HEK293 (cell line): ENCODE results near the gene CR2.

Source experiments
- BCL6B ChIP-seq: fragments of 450-650 bp; formaldehyde crosslinking; IDR thresholded peaks from 2 replicates; pipeline ENCODE4 v1.5.1; 2017; ENCODE audit warnings: missing biosample characterization, missing genetic modification characterization
- GFI1B ChIP-seq: fragments of 450-650 bp; formaldehyde crosslinking; IDR thresholded peaks from 2 replicates; pipeline ENCODE4 v1.5.1; 2016; ENCODE audit warnings: missing biosample characterization, missing genetic modification characterization
- HOXA7 ChIP-seq: sonication (generic); formaldehyde crosslinking; IDR thresholded peaks from 2 replicates; pipeline ENCODE4 v1.8.1; 2022; ENCODE audit warnings: missing genetic modification reagents, borderline replicate concordance
- PATZ1 ChIP-seq: fragments of 450-650 bp; formaldehyde crosslinking; IDR thresholded peaks from 2 replicates; pipeline ENCODE4 v1.5.1; 2016; ENCODE audit warnings: missing biosample characterization, missing genetic modification characterization
- SCRT1 ChIP-seq: fragments of 450-650 bp; formaldehyde crosslinking; IDR thresholded peaks from 2 replicates; pipeline ENCODE4 v1.5.1; 2016; ENCODE audit warnings: missing biosample characterization, missing genetic modification characterization, borderline replicate concordance
- SP2 ChIP-seq: fragments of 450-650 bp; formaldehyde crosslinking; IDR thresholded peaks from 2 replicates; pipeline ENCODE4 v1.5.1; 2016; ENCODE audit warnings: missing biosample characterization, missing genetic modification characterization
- TRIM28 ChIP-seq: IDR thresholded peaks from 2 replicates; pipeline ENCODE4 v1.6.1; 2011; ENCODE audit warnings: low read length, control low read depth, borderline replicate concordance
- WT1 ChIP-seq: fragments of 450-650 bp; formaldehyde crosslinking; IDR thresholded peaks from 2 replicates; pipeline ENCODE4 v1.5.1; 2016; ENCODE audit warnings: missing biosample characterization, missing genetic modification characterization
- YY2 ChIP-seq: fragments of 450-650 bp; formaldehyde crosslinking; IDR thresholded peaks from 2 replicates; pipeline ENCODE4 v1.5.1; 2016; ENCODE audit warnings: missing biosample characterization, missing genetic modification characterization
- ZBTB48 ChIP-seq: fragments of 450-650 bp; formaldehyde crosslinking; IDR thresholded peaks from 2 replicates; pipeline ENCODE4 v1.5.1; 2016; ENCODE audit warnings: missing biosample characterization, missing genetic modification characterization
- ZIC2 ChIP-seq: fragments of 450-650 bp; formaldehyde crosslinking; IDR thresholded peaks from 2 replicates; pipeline ENCODE4 v1.5.1; 2016; ENCODE audit warnings: missing biosample characterization, missing genetic modification characterization
- ZNF132 ChIP-seq: fragments of 450-650 bp; formaldehyde crosslinking; IDR thresholded peaks from 2 replicates; pipeline ENCODE4 v1.5.1; 2017; ENCODE audit warnings: missing biosample characterization, missing genetic modification characterization, borderline replicate concordance
- ZNF174 ChIP-seq: fragments of 450-650 bp; formaldehyde crosslinking; IDR thresholded peaks from 2 replicates; pipeline ENCODE4 v1.5.0; 2017; ENCODE audit warnings: missing biosample characterization, mild to moderate bottlenecking, missing genetic modification characterization
- ZNF18 ChIP-seq: fragments of 450-650 bp; formaldehyde crosslinking; IDR thresholded peaks from 2 replicates; pipeline ENCODE4 v1.5.1; 2016; ENCODE audit warnings: missing biosample characterization, missing genetic modification characterization
- ZNF19 ChIP-seq: fragments of 450-650 bp; formaldehyde crosslinking; IDR thresholded peaks from 2 replicates; pipeline ENCODE4; 2016; ENCODE audit warnings: missing biosample characterization, missing genetic modification characterization, low read depth
- ZNF202 ChIP-seq: fragments of 450-650 bp; formaldehyde crosslinking; IDR thresholded peaks from 2 replicates; pipeline ENCODE4 v1.5.1; 2016; ENCODE audit warnings: missing biosample characterization, missing genetic modification characterization, borderline replicate concordance
- ZNF223 ChIP-seq: fragments of 450-650 bp; formaldehyde crosslinking; IDR thresholded peaks from 2 replicates; pipeline ENCODE4 v1.5.1; 2016; ENCODE audit warnings: missing biosample characterization, missing genetic modification characterization
- ZNF24 ChIP-seq: fragments of 450-650 bp; formaldehyde crosslinking; IDR thresholded peaks from 2 replicates; pipeline ENCODE4 v1.5.1; 2016; ENCODE audit warnings: missing biosample characterization, missing genetic modification characterization
- ZNF280D ChIP-seq: fragments of 450-650 bp; formaldehyde crosslinking; IDR thresholded peaks from 2 replicates; pipeline ENCODE4 v1.5.1; 2016; ENCODE audit warnings: missing biosample characterization, missing genetic modification characterization
- ZNF292 ChIP-seq: fragments of 450-650 bp; formaldehyde crosslinking; IDR thresholded peaks from 2 replicates; pipeline ENCODE4 v1.5.1; 2016; ENCODE audit warnings: low read depth, missing biosample characterization, missing genetic modification characterization, borderline replicate concordance
- ZNF391 ChIP-seq: fragments of 450-650 bp; formaldehyde crosslinking; IDR thresholded peaks from 2 replicates; pipeline ENCODE4 v1.5.1; 2016; ENCODE audit warnings: low read depth, missing biosample characterization, missing genetic modification characterization, borderline replicate concordance
- ZNF404 ChIP-seq: fragments of 450-650 bp; formaldehyde crosslinking; IDR thresholded peaks from 2 replicates; pipeline ENCODE4 v1.5.1; 2017; ENCODE audit warnings: missing biosample characterization, missing genetic modification characterization
- ZNF433 ChIP-seq: fragments of 450-650 bp; formaldehyde crosslinking; IDR thresholded peaks from 2 replicates; pipeline ENCODE4 v1.5.1; 2016; ENCODE audit warnings: missing biosample characterization, missing genetic modification characterization, low read depth
- ZNF501 ChIP-seq: fragments of 450-650 bp; formaldehyde crosslinking; IDR thresholded peaks from 2 replicates; pipeline ENCODE4 v1.5.1; 2016; ENCODE audit warnings: missing biosample characterization, missing genetic modification characterization
- ZNF514 ChIP-seq: fragments of 450-650 bp; formaldehyde crosslinking; IDR thresholded peaks from 2 replicates; pipeline ENCODE4 v1.5.1; 2016; ENCODE audit warnings: missing biosample characterization, missing genetic modification characterization
- ZNF561 ChIP-seq: fragments of 450-650 bp; IDR thresholded peaks from 2 replicates; pipeline ENCODE4 v1.5.1; 2018; ENCODE audit warnings: missing biosample characterization, missing genetic modification characterization, borderline replicate concordance
- ZNF580 ChIP-seq: fragments of 450-650 bp; formaldehyde crosslinking; IDR thresholded peaks from 2 replicates; pipeline ENCODE4 v1.5.1; 2016; ENCODE audit warnings: missing biosample characterization, missing genetic modification characterization
- ZNF596 ChIP-seq: fragments of 450-650 bp; IDR thresholded peaks from 2 replicates; pipeline ENCODE4 v1.5.0; 2018; ENCODE audit warnings: missing biosample characterization, mild to moderate bottlenecking, missing genetic modification characterization, moderate library complexity
- ZNF777 ChIP-seq: fragments of 450-650 bp; formaldehyde crosslinking; IDR thresholded peaks from 2 replicates; pipeline ENCODE4 v1.5.1; 2017; ENCODE audit warnings: missing biosample characterization, missing genetic modification characterization, borderline replicate concordance
- ZNF830 ChIP-seq: fragments of 450-650 bp; IDR thresholded peaks from 2 replicates; pipeline ENCODE4 v1.5.0; 2018; ENCODE audit warnings: missing biosample characterization, missing genetic modification characterization, low read depth, mild to moderate bottlenecking, moderate library complexity
- ZSCAN4 ChIP-seq: fragments of 450-650 bp; formaldehyde crosslinking; IDR thresholded peaks from 2 replicates; pipeline ENCODE4 v1.5.1; 2017; ENCODE audit warnings: missing biosample characterization, missing genetic modification characterization

The CR2 gene

GRCh38 chr1:207454046-207454964, at the start of gene CR2 (continued):
- TF ChIP-seq PATZ1 (peak; percentile 94), ZNF404 (tag by site-specific recombination) (no peak), HOXA7 (CRISPR knock-in tag) (no peak), YY2 (no peak), ZNF223 (tag by site-specific recombination) (no peak), ZNF580 (tag by site-specific recombination) (no peak), ZNF132 (tag by site-specific recombination) (no peak), ZNF830 (tag by site-specific recombination) (no peak), ZNF561 (tag by site-specific recombination) (peak; percentile 69; the same call in 1 of the 2 replicates), ZNF596 (0 out of 2 replicates have a peak, but pooled peaks have one; percentile 31), ZBTB48 (tag by site-specific recombination) (peak; percentile 92), ZNF391 (tag by site-specific recombination) (no peak), ZNF202 (tag by site-specific recombination) (no peak), BCL6B (tag by site-specific recombination) (no peak), ZNF292 (tag by site-specific recombination) (no peak), ZNF174 (no peak), WT1 (tag by site-specific recombination) (no peak), GFI1B (tag by site-specific recombination) (no peak), ZNF777 (peak; percentile 67), ZSCAN4 (tag by site-specific recombination) (peak; percentile 42), ZNF433 (tag by site-specific recombination) (no peak), ZNF514 (tag by site-specific recombination) (no peak), ZNF280D (tag by site-specific recombination) (no peak), ZNF18 (tag by site-specific recombination) (no peak), SP2 (tag by site-specific recombination) (peak; percentile 76), ZIC2 (tag by site-specific recombination) (peak; percentile 90), TRIM28 (no peak), ZNF501 (peak; percentile 77), ZNF19 (tag by site-specific recombination) (no peak), SCRT1 (tag by site-specific recombination) (no peak), ZNF24 (tag by site-specific recombination) (0 out of 2 replicates have a peak, but pooled peaks have one; percentile 51)
